ENCODE data around the gene CEACAM7. TPM values are rescaled to one million over a fixed set of nuclear protein-coding genes. Genes with fewer than 3 reads are reported as not detected.

Gene CEACAM7
- total and polyA plus RNA-seq, 7 donors = 0.49 to 1,079 (median 142) TPM; not detected in 1

- Histone ChIP-seq H3K27me3 (peaks cover 0 to 36% (median under 1%) of the 10 kb centered on the region in 3 donors), H3K36me3 (no peaks in the 10 kb centered on the region), H3K27ac (no peak overlapping the region), H3K4me1 (no peaks in the 10 kb centered on the region), H3K4me3 (no peak overlapping the region), H3K9me3 (peaks cover 0 to 3% (median 0%) of the 10 kb centered on the region in 4 donors)
- intact Hi-C loops (cut with DNase I) = no loop called here
- TF ChIP-seq POLR2A (IDR thresholded peaks at IDR 0.05) = no peak
- TF ChIP-seq CTCF (IDR thresholded peaks at IDR 0.05) = no peak
- TF ChIP-seq POLR2AphosphoS5 (IDR thresholded peaks at IDR 0.05) = no peak
- no peak for TF ChIP-seq EP300 (IDR thresholded peaks at IDR 0.05)
- 83 to 92% methylated on average over 5 of the region's 5 CpGs for WGBS, 2 donors
- DNase-seq = no peak
These were observed 35.8 kb downstream of the CEACAM7 start for GRCh38 chr19:41652250-41652649.

- Histone ChIP-seq H3K4me3 (no peak overlapping the region), H3K4me1 (no peaks in the 10 kb centered on the region), H3K9me3 (peaks cover 0 to 3% (median 0%) of the 10 kb centered on the region in 4 donors), H3K36me3 (no peaks in the 10 kb centered on the region), H3K27ac (no peak overlapping the region), H3K27me3 (peaks cover 0 to 23% (median 0%) of the 10 kb centered on the region in 3 donors)
- TF ChIP-seq POLR2AphosphoS5 (IDR thresholded peaks at IDR 0.05) = no peak
- no peak for TF ChIP-seq POLR2A (IDR thresholded peaks at IDR 0.05)
- TF ChIP-seq EP300 (IDR thresholded peaks at IDR 0.05) = no peak
- TF ChIP-seq CTCF (IDR thresholded peaks at IDR 0.05) = no peak
- no peak for DNase-seq
- intact Hi-C loops (cut with DNase I) = no loop called here
- WGBS, 2 donors = 15 to 47% methylated on average over 3 of the region's 3 CpGs
These were observed 38.2 kb downstream of the CEACAM7 start for GRCh38 chr19:41649827-41650226.

GRCh38 chr19:41646589-41647204 lies 41.4 kb downstream of the CEACAM7 start:
- H3K27ac ChIP-seq = no peak overlapping the region
- no peaks in the 10 kb centered on the region for H3K36me3 ChIP-seq
- no peak overlapping the region for H3K4me3 ChIP-seq
- DNase-seq = no peak
- intact Hi-C loops (cut with DNase I) = no loop called here
- no peak for TF ChIP-seq POLR2A (IDR thresholded peaks at IDR 0.05)
- TF ChIP-seq POLR2AphosphoS5 (IDR thresholded peaks at IDR 0.05) = no peak
- no peak for TF ChIP-seq CTCF (IDR thresholded peaks at IDR 0.05)
- TF ChIP-seq EP300 (IDR thresholded peaks at IDR 0.05) = no peak
- WGBS, 2 donors = 44 to 66% methylated on average over 14 of the region's 14 CpGs
- H3K27me3 ChIP-seq = peaks cover 0 to 7% (median 0%) of the 10 kb centered on the region in 3 donors
- no peaks in the 10 kb centered on the region for H3K9me3 ChIP-seq
- H3K4me1 ChIP-seq = no peaks in the 10 kb centered on the region

GRCh38 chr19:41641879-41642485 lies 46.1 kb downstream of the CEACAM7 start:
- DNase-seq = no peak
- Histone ChIP-seq H3K27ac (no peak overlapping the region), H3K4me1 (no peaks in the 10 kb centered on the region), H3K4me3 (no peak overlapping the region), H3K27me3 (peaks cover 0 to 18% (median 9%) of the 10 kb centered on the region in 3 donors), H3K36me3 (no peaks in the 10 kb centered on the region), H3K9me3 (no peaks in the 10 kb centered on the region)
- 0 to 5% methylated on average over 6 of the region's 6 CpGs for WGBS, 2 donors
- peak; percentile 37 to 83 (median 70) for TF ChIP-seq CTCF (IDR thresholded peaks at IDR 0.05)
- TF ChIP-seq POLR2A (IDR thresholded peaks at IDR 0.05) = no peak
- intact Hi-C loops (cut with DNase I) = loop anchor here (2.0 kb wide), 1 partner anchor 105 kb away; no protein-coding TSS in a partner anchor

Data from sigmoid colon (tissue), 7 donors.